Fibroblast of the aortic adventitia (primary cell): Measurements from ENCODE around the gene COL23A1. TPM values are rescaled to one million over a fixed set of nuclear protein-coding genes. Genes with fewer than 3 reads are reported as not detected.
A peak's percentile ranks its signal among the peaks of the same experiment; 100 is the strongest.
"Not testable (repeated sequence)": the region's sequence is repeated elsewhere in the genome, so short reads cannot be mapped to it uniquely, and the experiment has no call there.

ENCODE experiments used
- DNase-seq: peaks from one replicate; pipeline ENCODE4 v3.0.0-alpha.2; 2010; ENCODE audit warnings: low read depth
- H3K4me3 ChIP-seq: 2 replicates; pipeline ENCODE4 v1.5.1; 2011; ENCODE audit warnings: low read depth, mild to moderate bottlenecking, control low read depth, low read length, moderate library complexity
- CTCF ChIP-seq: IDR thresholded peaks from 2 replicates; pipeline ENCODE4 v1.5.1; 2011; ENCODE audit warnings: mild to moderate bottlenecking, low read length, control low read depth, inconsistent platforms; ENCODE audit not compliant: insufficient read depth
- total RNA-seq: library from RNA; depleted of rRNA; stranded (reverse); fragments of >200 nt; gene quantifications from 2 replicates; pipeline ENCODE4 v1.2.3, GENCODE V29; 2012; ENCODE audit warnings: low replicate concordance

The COL23A1 gene
- total RNA-seq, 1 donor: not detected

DNA sequence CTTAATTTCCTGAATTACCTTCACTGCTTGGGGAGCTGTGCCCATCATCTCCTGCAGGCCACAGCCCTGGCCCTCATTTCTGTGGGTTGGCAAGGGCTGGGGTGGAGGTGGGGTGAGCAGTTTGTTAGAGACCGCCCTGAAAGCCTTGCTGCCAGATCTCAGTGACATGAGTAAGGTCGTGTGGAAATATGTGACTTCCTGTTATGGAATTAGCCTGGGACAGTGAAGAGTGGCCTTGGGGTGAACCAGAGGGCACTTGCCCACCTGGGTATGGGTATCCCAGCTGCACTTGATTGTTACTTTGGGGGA is 388.3 kb downstream of the COL23A1 start:
- no peak for DNase-seq
- TF ChIP-seq CTCF: no peak
- no peak overlapping the region for H3K4me3 ChIP-seq

GRCh38 chr5:178201221-178201926 is 388.8 kb downstream of the COL23A1 start:
- no peak overlapping the region for H3K4me3 ChIP-seq
- TF ChIP-seq CTCF: no peak
- no peak for DNase-seq

GRCh38 chr5:178199581-178200434 is 390.4 kb downstream of the COL23A1 start:
- TF ChIP-seq CTCF: no peak
- no peak for DNase-seq

DNA sequence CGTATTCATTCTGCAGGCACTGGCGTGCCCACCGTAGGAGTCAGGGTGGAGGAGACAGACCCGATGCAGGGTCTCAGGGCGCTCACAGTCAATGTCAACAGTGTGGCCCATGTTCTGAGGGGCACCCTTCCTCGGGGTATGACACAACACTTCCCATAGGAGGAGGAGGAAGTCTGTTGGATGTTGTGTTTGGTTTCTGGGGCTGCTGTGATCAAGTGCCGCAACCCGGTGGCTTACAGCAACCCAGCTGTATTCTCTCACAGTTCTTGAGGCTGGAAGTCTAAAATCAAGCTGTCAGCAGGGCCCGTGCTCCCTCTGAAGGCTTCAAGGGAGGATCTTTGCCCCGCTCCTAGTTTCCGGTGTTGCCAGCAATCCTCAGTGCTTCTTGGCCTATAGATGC is 391.5 kb downstream of the COL23A1 start:
- H3K4me3 ChIP-seq: no peak overlapping the region
- no peak for TF ChIP-seq CTCF
- no peak for DNase-seq

More at GRCh38 chr5:178199581-178200434, 390.4 kb downstream of the COL23A1 start:
- no peak overlapping the region for H3K4me3 ChIP-seq

- H3K4me3 ChIP-seq, DNase-seq: not testable (repeated sequence)
These were observed 392.0 kb downstream of the COL23A1 start for GRCh38 chr5:178198151-178198550.

GRCh38 chr5:178196986-178197385 is 393.2 kb downstream of the COL23A1 start:
- TF ChIP-seq CTCF: peak; percentile 44
- no peak for DNase-seq
- no peak overlapping the region for H3K4me3 ChIP-seq

- no peak for TF ChIP-seq CTCF
These were observed 393.8 kb downstream of the COL23A1 start for GRCh38 chr5:178196281-178196812.

More at GRCh38 chr5:178196281-178196812, 393.8 kb downstream of the COL23A1 start:
- DNase-seq: no peak
- no peak overlapping the region for H3K4me3 ChIP-seq
